Glomerular visceral epithelial cell (primary cell): ENCODE data around the gene BHLHE41.

Experiments
- DNase-seq: peaks from one replicate; pipeline ENCODE4 v3.0.0-alpha.2; 2016; ENCODE audit errors: extremely low spot score

BHLHE41 gene

DNA sequence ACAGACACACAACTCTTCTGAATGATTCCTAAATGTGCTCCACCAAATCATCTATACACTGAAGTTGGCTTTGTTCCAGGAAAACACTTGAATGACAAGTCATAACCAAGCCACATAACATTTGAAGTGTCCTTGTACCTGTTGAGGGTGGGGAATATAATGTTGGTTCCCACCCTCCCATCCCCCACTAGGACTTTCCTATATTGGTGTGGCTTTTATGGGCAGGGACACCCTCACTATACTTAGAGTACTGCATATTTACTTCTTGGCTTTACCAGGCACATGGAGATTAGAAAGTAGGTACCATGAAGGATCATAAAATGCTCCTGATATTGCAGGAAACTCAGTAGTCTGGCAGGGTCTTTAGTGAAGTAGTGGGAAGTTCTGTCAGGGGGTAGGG is 9.7 kb upstream of the BHLHE41 start:
- no peak for DNase-seq

DNA sequence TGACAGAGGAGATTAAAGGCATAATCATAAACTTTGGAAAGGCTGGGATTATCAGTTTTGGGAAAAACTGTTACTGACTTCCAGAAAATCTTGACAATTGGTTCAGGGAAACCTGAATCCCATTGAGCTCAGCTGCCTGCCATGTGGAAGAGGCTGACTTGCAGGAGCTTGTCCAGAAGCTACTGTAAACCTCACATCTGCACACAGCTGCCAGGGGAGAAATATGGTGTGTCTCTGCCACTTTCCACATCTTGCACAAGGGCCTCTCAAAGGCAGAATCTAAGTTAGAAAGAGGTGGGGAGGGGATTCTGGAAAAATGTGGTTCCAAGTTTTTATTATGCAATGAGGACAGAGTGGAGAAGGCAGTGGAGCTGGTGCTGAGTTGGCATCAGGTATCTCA is 8.7 kb upstream of the BHLHE41 start:
- DNase-seq: no peak

GRCh38 chr12:26132866-26133265 is 8.0 kb upstream of the BHLHE41 start:
- no peak for DNase-seq

- no peak for DNase-seq
Observed at GRCh38 chr12:26131936-26132335, 7.1 kb upstream of the BHLHE41 start.

GRCh38 chr12:26130728-26131127 is 5.9 kb upstream of the BHLHE41 start:
- no peak for DNase-seq

DNA sequence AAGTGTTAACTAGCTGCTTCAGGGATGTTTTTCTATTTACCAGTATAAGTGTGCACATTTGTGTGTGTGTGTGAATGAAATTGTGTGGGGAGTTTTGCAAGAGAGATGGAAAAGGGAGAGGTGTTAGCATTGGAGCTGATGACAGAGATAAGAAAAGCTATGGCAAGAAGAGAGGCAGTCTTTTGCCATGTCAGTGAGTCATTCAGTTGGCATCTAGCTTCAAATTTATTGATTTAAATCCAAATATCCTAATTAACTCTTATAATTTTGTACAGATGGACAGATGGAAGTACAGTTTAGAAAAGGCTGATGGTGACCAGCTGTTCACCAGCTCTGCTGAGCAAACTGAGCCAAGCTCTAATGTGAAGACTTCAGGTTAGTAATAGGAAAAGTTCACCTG is 3.3 kb upstream of the BHLHE41 start:
- DNase-seq: no peak

DNA sequence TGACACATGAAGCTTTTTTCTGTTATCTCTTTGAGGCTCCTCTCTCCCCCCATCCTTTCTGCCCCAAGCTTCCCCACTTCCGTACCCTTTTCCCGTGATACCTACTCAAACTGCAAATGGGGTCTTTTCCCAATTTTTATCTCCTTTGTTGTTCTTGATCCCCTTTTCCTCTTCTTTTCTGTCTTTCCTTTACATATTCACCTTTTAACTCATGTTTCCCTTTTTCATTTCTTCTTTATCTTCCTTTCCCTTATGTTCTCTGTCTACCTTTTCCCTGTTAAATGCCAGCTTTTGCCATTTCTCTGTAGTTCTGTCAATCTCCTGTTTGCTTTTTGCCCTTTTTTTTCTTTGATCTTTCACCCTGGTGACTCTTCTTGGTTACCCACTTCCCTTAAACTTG is 2.6 kb upstream of the BHLHE41 start:
- DNase-seq: no peak

- peak; percentile 87 for DNase-seq
Observed at GRCh38 chr12:26126340-26127284, 1.8 kb upstream of the BHLHE41 start.

- peak; percentile 90 for DNase-seq
Observed at GRCh38 chr12:26125400-26126339, 833 bp upstream of the BHLHE41 start.

DNA sequence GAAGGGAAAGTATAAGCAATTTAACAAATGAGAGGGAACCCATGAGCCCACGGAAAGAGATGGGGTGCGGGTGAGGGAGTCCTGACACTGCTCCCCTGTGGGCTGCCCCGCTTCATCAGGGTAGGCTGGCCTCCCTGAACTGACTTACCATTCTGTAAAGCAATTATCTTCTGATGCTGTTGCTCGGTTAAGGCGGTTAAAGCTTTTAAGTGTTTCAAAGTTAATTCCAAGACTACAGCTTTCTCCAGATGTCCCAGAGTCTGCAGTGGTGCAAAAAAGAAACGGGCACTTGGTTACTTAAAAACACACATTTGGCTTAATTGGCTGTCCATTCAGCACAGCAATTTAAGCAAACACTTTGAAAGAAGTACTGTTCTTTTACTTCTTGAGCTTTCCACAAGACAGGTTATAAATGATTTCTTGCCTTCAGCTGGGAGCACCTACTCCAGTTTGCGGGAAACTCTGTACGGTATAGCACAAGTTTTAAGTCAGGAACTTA is 1.3 kb downstream of the BHLHE41 start:
- no peak for DNase-seq

- DNase-seq: peak; percentile 70
Observed at GRCh38 chr12:26122681-26123481, 2.0 kb downstream of the BHLHE41 start.

GRCh38 chr12:26122061-26122680 is 2.7 kb downstream of the BHLHE41 start:
- peak; percentile 46 for DNase-seq

GRCh38 chr12:26121323-26122060 is 3.3 kb downstream of the BHLHE41 start:
- no peak for DNase-seq

DNA sequence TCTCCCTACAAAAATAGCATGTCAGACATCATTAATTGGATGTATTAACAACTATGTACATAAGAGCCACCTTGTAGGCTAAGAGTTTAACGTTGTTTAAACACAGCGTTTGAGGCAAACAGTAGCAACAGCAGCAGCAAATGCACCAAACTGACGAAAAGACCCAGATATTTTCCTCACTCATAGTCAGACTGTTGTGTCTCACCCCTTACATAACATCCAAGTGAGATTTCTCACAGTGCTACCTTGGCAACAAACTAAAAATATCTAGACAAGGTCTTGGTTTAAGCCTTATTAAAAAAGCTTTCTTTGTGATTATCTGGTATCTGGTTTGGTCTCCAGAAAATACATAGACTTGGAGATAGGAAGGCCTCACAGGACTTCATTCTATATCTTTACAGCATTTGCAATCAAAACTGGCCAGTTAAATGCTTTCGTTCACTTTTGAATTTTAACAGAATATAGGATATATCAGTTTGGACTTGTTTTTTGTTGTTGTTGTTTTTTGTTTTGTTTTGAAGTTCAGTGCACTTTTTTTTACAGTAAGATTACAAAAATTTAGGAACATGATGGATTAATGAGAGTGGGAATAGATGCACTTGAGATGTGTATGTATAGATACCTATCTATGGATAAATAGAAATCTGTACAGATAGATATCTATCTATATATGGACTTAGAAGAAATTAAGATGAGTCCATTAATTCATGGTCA is 4.1 kb downstream of the BHLHE41 start:
- DNase-seq: no peak

DNA sequence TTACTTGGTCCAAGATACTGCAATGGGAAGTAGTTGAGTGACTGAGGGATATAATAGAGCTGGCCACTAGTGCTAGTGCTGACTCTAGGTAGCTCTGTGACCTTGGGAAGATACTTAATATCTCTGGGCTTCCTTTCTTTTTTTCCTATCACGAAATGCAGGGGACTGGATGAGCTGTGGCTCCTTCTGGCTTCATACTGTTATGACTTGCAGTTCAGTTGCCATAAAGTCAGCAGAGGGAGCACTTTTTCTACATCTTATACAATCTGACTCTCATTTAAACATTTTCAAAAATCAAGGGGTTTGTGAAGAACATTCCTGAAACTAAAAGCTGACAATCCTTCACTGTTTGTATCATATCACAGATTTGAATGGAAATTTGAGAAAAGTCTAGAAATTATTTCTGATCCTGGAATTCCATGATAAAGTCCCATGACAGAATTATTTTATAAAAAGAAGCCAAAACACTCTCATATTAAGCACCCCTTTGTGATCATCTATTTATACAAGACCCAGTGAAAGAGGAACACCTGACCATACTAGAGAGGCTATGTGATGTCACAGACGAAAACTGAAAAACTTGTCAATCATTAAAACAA is 5.3 kb downstream of the BHLHE41 start:
- DNase-seq: peak; percentile 63

DNA sequence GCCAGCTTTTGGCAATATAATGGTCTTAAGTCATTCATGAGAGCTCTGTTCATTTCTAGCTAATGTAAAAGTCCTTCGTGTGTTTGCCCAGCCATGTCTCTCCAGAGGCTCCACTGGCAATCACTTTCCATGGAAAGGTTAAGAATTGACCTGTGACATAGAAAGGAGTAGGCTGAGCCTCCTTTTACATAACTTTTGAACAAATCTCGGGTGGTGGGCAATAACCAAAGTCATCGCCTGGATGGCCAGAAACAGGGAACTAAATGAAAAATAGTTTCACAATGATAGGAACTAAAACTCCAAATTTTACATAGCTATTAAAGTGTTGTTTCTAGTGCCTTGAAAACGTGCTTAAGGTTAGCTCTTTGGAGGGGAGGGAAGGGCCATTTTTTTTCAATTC is 6.5 kb downstream of the BHLHE41 start:
- no peak for DNase-seq

GRCh38 chr12:26116829-26117715 is 7.8 kb downstream of the BHLHE41 start:
- DNase-seq: no peak

DNA sequence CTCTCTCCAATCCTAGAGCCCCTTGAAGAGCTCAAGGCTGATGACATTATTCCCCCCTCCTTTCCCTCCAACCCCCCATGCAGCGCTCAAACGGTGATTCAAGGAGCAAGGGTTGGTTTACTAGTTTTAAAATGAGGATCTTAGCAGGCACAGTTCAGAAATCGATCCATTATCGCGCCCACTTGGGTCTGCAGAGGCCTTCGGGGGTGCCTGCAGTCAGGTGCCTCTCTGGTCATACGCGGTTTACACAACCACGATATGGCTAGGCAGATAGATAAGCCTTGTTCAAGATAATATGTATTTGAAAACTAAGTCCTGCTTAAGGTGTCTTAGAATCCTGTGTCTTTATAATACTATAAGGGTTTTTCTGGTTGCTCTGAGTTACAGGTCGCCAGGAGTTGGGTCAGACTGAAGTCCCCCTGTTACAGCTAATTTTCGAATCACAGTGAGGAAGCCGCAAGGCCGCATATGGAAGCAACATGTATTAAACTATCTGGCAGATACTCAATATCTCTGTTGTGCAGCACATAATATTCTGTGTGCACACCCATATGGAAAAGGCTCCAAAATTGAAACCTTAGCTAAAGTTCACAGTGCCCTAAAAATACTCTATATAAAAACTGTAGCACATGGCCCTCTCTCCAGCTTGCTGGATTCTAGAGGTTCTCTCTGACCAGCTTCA is 10.0 kb downstream of the BHLHE41 start:
- no peak for DNase-seq
